CD4-positive, alpha-beta memory T cell (primary cell): Measurements from ENCODE around the gene PODNL1. TPM values are rescaled to one million over a fixed set of nuclear protein-coding genes. Genes with fewer than 3 reads are reported as not detected.

Experiments
- CTCF ChIA-PET: fragments of 350-600 bp; sonication (Branson Sonifier 250); formaldehyde crosslinking; loops from one replicate; lab custom pipeline; 2021; ENCODE audit warnings: inconsistent platforms; ENCODE audit not compliant: partially characterized antibody; lab: Charles Lee
- POLR2A ChIA-PET: fragments of 350-600 bp; sonication (Branson Sonifier 250); formaldehyde crosslinking; loops from one replicate; lab custom pipeline; 2021; ENCODE audit not compliant: partially characterized antibody; lab: Charles Lee
- DNase-seq, 5 donors: peaks; one replicate each; pipeline versions ENCODE4 v3.0.0 to v3.0.0-alpha.2; 2020 to 2022; ENCODE audit warnings: mixed read lengths in 1 of 5
- H3K27ac ChIP-seq: one replicate; pipeline ENCODE4 v1.7.0; 2013; ENCODE audit warnings: low read depth, low read length
- H3K27me3 ChIP-seq: 2 replicates; pipeline ENCODE4 v1.7.0; 2013; ENCODE audit warnings: mild to moderate bottlenecking, low read length, moderate library complexity; ENCODE audit not compliant: insufficient read depth
- H3K36me3 ChIP-seq: 2 replicates; pipeline ENCODE4 v1.7.0; 2013; ENCODE audit warnings: mild to moderate bottlenecking, low read length, moderate library complexity; ENCODE audit not compliant: insufficient read depth
- H3K4me1 ChIP-seq: 2 replicates; pipeline ENCODE4 v1.7.0; 2013; ENCODE audit warnings: mild to moderate bottlenecking, low read length, moderate library complexity; ENCODE audit not compliant: insufficient read depth
- H3K4me3 ChIP-seq, 2 donors: one replicate each; pipeline ENCODE4 v1.7.0; 2013; ENCODE audit warnings: low read length in 2 of 2, mild to moderate bottlenecking in 1 of 2
- H3K9me3 ChIP-seq, 2 donors: one replicate each; pipeline ENCODE4 v1.7.0; 2013; ENCODE audit warnings: low read length in 2 of 2, control low read depth in 1 of 2; ENCODE audit not compliant: control insufficient read depth in 1 of 2
- H3K27ac Mint-ChIP-seq, 7 donors: one replicate each; pipeline ENCODE4 v1.8.0; 2020 to 2021; ENCODE audit warnings: mixed read lengths in 7 of 7, mild to moderate bottlenecking in 6 of 7, inconsistent platforms in 3 of 7, moderate library complexity in 3 of 7
- H3K27me3 Mint-ChIP-seq, 2 donors: one replicate each; pipeline ENCODE4 v1.8.0; 2020 to 2021; ENCODE audit warnings: mixed read lengths in 2 of 2
- H3K36me3 Mint-ChIP-seq, 2 donors: one replicate each; pipeline ENCODE4 v1.8.0; 2020 to 2021; ENCODE audit warnings: mixed read lengths in 2 of 2, inconsistent platforms in 1 of 2, mild to moderate bottlenecking in 1 of 2
- H3K4me1 Mint-ChIP-seq, 4 donors: one replicate each; pipeline ENCODE4 v1.8.0; 2020 to 2021; ENCODE audit warnings: mixed read lengths in 4 of 4, mild to moderate bottlenecking in 1 of 4
- H3K4me3 Mint-ChIP-seq, 8 donors: one replicate each; pipeline ENCODE4 v1.8.0; 2020 to 2021; ENCODE audit warnings: mixed read lengths in 8 of 8, mild to moderate bottlenecking in 7 of 8, moderate library complexity in 6 of 8, inconsistent platforms in 3 of 8
- H3K9me3 Mint-ChIP-seq, 8 donors: one replicate each; pipeline ENCODE4 v1.8.0; 2020 to 2021; ENCODE audit warnings: mixed read lengths in 8 of 8, mild to moderate bottlenecking in 5 of 8, inconsistent platforms in 3 of 8, moderate library complexity in 1 of 8
- intact Hi-C: fragments of 100-400 bp; cut with micrococcal nuclease; formaldehyde crosslinking; loops from one replicate; pipeline ENCODE4 v1.15.1; 2023
- polyA plus RNA-seq, 2 donors: library from polyadenylated mRNA; unstranded; fragments of 300-500 nt; fragmentation: Illumina TruSeq; gene quantifications; one replicate each; pipeline ENCODE4 v1.2.3, GENCODE V29; 2021
- total RNA-seq, 2 experiments: library from RNA; stranded (reverse); gene quantifications; one replicate each; pipeline ENCODE4 v1.2.3, GENCODE V29; 2021

Gene PODNL1
- total and polyA plus RNA-seq, 4 experiments from 2014 or later: not detected

DNA sequence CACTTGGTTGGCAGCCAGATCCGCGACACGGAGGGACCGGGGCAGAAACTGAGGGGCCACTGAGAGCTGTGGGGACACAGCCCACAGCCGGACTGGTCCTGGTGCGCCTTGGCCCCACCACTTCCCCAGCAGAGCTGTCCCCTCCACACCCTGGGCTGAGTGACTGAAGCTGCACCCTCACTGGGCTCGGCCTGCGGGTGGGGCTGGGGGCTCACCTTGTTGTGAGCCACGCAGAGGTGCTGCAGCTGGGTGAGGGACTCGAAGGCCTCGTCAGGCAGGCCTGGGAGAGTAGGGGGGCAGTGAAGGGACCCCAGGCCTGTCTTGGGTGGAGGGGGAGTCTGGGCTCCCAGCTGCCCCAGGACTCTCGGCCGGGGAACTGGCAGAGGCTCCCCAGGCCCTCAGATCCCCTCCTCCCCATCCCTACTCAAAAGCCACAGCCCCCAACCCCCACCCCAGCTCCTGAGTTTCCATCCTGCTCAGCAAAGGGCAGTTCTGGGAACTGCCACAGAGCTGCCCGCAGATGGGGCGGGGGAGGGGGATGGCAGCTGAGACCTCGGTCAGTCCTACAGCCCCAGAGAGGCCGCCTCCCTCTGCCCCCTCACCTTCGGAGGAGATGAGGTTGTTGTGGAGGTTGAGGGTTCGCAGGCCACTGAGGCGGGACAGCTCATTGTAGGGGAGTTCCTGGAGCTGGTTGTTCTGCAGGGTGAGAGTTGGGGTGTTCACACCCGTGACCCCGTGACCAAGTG, 2.3 kb downstream of the PODNL1 start:
- Mint-ChIP-seq H3K4me1 (peaks cover 0 to 10% (median 2%) of the 10 kb centered on the region in 4 donors), H3K36me3 (no peaks in the 10 kb centered on the region), H3K9me3 (peaks cover 0 to 2% (median 0%) of the 10 kb centered on the region in 8 donors), H3K4me3 (no peak overlapping the region), H3K27ac (no peak overlapping the region), H3K27me3 (peaks cover 0 to 7% of the 10 kb centered on the region in 2 donors)
- Histone ChIP-seq H3K4me3 (no peak overlapping the region), H3K9me3 (no peaks in the 10 kb centered on the region), H3K27ac (no peak overlapping the region), H3K4me1 (no peaks in the 10 kb centered on the region), H3K36me3 (no peaks in the 10 kb centered on the region), H3K27me3 (peaks cover 3% of the 10 kb centered on the region)
- no peak for DNase-seq
- intact Hi-C loops: no loop called here
- CTCF ChIA-PET: interaction anchor here (1.9 kb wide), 1 partner anchor 33 kb away, joined by 6 read pairs; no protein-coding TSS in a partner anchor
- POLR2A ChIA-PET: interaction anchor here (1.0 to 1.2 kb wide), 3 partner anchors 17 to 96 kb away, joined by 3 read pairs; partner anchors contain the start of gene DCAF15

DNA sequence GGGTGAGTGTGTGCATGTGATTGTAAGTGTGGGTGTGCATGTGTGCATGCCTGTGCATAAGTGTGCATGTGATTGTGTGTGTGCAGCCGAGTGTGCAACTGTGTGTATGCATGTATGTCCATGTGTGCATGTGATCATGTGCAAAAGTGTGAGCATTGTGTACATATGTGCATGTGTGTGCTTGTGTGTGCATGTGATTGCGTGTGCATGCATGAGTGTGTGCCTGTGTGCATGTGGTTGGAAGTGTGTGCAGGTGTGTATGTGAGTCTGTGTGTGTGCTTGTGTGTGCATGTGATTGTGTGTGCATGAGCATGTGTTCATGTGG, 3.5 kb downstream of the PODNL1 start:
- H3K27me3 Mint-ChIP-seq: peaks cover 0 to 7% of the 10 kb centered on the region in 2 donors
- Histone ChIP-seq H3K9me3 (no peaks in the 10 kb centered on the region), H3K36me3 (no peaks in the 10 kb centered on the region), H3K27ac (no peak overlapping the region), H3K4me1 (no peaks in the 10 kb centered on the region), H3K27me3 (peaks cover 3% of the 10 kb centered on the region), H3K4me3 (no peak overlapping the region)
- no peak for DNase-seq
- H3K27ac Mint-ChIP-seq: no peak overlapping the region
- H3K36me3 Mint-ChIP-seq: no peaks in the 10 kb centered on the region
- intact Hi-C loops: no loop called here
- POLR2A ChIA-PET: interaction anchor here (1.2 kb wide), 1 partner anchor 97 kb away, joined by 5 read pairs; the partner anchor contains the start of gene IL27RA
- CTCF ChIA-PET: interaction anchor here (0.7 to 2.2 kb wide), 6 partner anchors 32 to 137 kb away, joined by 3 to 7 read pairs (median 4); partner anchors contain the start of gene MISP3
- peaks cover 0 to 10% (median 2%) of the 10 kb centered on the region in 4 donors for H3K4me1 Mint-ChIP-seq
- H3K9me3 Mint-ChIP-seq: no peaks in the 10 kb centered on the region
- no peak overlapping the region for H3K4me3 Mint-ChIP-seq

- H3K27ac ChIP-seq: no peak overlapping the region
- H3K4me1 Mint-ChIP-seq: peaks cover 0 to 10% (median 2%) of the 10 kb centered on the region in 4 donors
- CTCF ChIA-PET: interaction anchor here (1.2 to 2.2 kb wide), 4 partner anchors 11 to 139 kb away, joined by 3 to 9 read pairs (median 6); partner anchors contain the start of gene MISP3
- H3K27ac Mint-ChIP-seq: no peak overlapping the region
- H3K9me3 ChIP-seq: no peaks in the 10 kb centered on the region
- H3K4me1 ChIP-seq: no peaks in the 10 kb centered on the region
- intact Hi-C loops: no loop called here
- POLR2A ChIA-PET: interaction anchor here (0.7 kb wide), 1 partner anchor 99 kb away, joined by 3 read pairs; the partner anchor contains the start of gene IL27RA
- H3K27me3 ChIP-seq: peaks cover 3% of the 10 kb centered on the region
- H3K4me3 ChIP-seq: no peak overlapping the region
- H3K4me3 Mint-ChIP-seq: no peak overlapping the region
- H3K27me3 Mint-ChIP-seq: peaks cover 0 to 7% of the 10 kb centered on the region in 2 donors
- peaks cover 4 to 6% of the 10 kb centered on the region in 2 donors for H3K36me3 Mint-ChIP-seq
- no peaks in the 10 kb centered on the region for H3K36me3 ChIP-seq
- DNase-seq: no peak
- H3K9me3 Mint-ChIP-seq: peaks cover 0 to 3% (median 0%) of the 10 kb centered on the region in 8 donors
Observed at GRCh38 chr19:13932911-13933393, 5.3 kb downstream of the PODNL1 start.

- no peak overlapping the region for H3K4me3 ChIP-seq
- no peak overlapping the region for H3K27ac ChIP-seq
- Mint-ChIP-seq H3K4me1 (peaks cover 0 to 8% (median 2%) of the 10 kb centered on the region in 4 donors), H3K27me3 (peaks cover 0 to 5% of the 10 kb centered on the region in 2 donors), H3K27ac (peak overlapping the region in 1 of 7 donors; percentile 36), H3K36me3 (peaks cover 5 to 8% of the 10 kb centered on the region in 2 donors), H3K9me3 (peaks cover 0 to 3% (median 0%) of the 10 kb centered on the region in 8 donors), H3K4me3 (no peak overlapping the region)
- no peak for DNase-seq
- ChIA-PET POLR2A (no interaction called here), CTCF (interaction anchor here (2.2 kb wide), 1 partner anchor 140 kb away, joined by 7 read pairs; the partner anchor contains the start of gene MISP3)
- peaks cover under 1% of the 10 kb centered on the region for H3K36me3 ChIP-seq
- intact Hi-C loops: no loop called here
- H3K9me3 ChIP-seq: no peaks in the 10 kb centered on the region
- peaks cover 3% of the 10 kb centered on the region for H3K27me3 ChIP-seq
- no peaks in the 10 kb centered on the region for H3K4me1 ChIP-seq
Observed at GRCh38 chr19:13932149-13932637, 6.0 kb downstream of the PODNL1 start.

- Histone ChIP-seq H3K4me1 (peaks cover 5% of the 10 kb centered on the region), H3K36me3 (peaks cover 4% of the 10 kb centered on the region), H3K27ac (no peak overlapping the region), H3K27me3 (peaks cover 3% of the 10 kb centered on the region), H3K9me3 (no peaks in the 10 kb centered on the region), H3K4me3 (no peak overlapping the region)
- H3K27ac Mint-ChIP-seq: no peak overlapping the region
- H3K9me3 Mint-ChIP-seq: peaks cover 0 to 3% (median 0%) of the 10 kb centered on the region in 8 donors
- intact Hi-C loops: no loop called here
- CTCF ChIA-PET: no interaction called here
- no peak for DNase-seq
- H3K4me1 Mint-ChIP-seq: peaks cover 0 to 10% (median 5%) of the 10 kb centered on the region in 4 donors
- peaks cover 11 to 12% of the 10 kb centered on the region in 2 donors for H3K36me3 Mint-ChIP-seq
- peaks cover 0 to 5% of the 10 kb centered on the region in 2 donors for H3K27me3 Mint-ChIP-seq
- POLR2A ChIA-PET: interaction anchor here (0.6 kb wide), 1 partner anchor 44 kb away, joined by 3 read pairs; no protein-coding TSS in a partner anchor
- H3K4me3 Mint-ChIP-seq: no peak overlapping the region
Observed at GRCh38 chr19:13931391-13932148, 6.6 kb downstream of the PODNL1 start.

DNA sequence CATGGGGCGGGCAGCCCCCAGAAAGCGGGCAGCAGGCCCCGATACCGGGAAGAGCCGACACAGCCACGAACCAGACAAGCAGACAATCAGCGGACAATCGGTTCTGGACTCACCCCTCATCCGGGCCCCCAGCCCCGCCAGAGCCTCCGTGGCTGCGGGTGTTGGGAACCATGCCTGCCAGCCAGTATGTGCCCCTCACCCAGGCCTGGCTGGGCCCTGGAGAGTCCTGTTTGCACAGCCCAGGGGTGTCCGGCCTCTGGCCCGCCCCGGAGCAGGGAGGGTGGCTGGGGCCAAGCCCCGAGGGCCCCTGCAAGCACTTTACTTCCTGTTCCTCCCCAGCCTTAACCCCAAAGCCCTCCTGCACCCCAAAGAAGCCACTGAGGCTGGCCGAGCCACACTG, 7.8 kb downstream of the PODNL1 start:
- ChIA-PET CTCF (no interaction called here), POLR2A (no interaction called here)
- no peak overlapping the region for H3K4me3 ChIP-seq
- no peak overlapping the region for H3K4me3 Mint-ChIP-seq
- H3K27me3 ChIP-seq: no peaks in the 10 kb centered on the region
- H3K9me3 ChIP-seq: no peaks in the 10 kb centered on the region
- peaks cover 13 to 16% of the 10 kb centered on the region in 2 donors for H3K36me3 Mint-ChIP-seq
- H3K4me1 Mint-ChIP-seq: peaks cover 0 to 13% (median 8%) of the 10 kb centered on the region in 4 donors
- intact Hi-C loops: no loop called here
- peaks cover 0 to 3% (median 0%) of the 10 kb centered on the region in 8 donors for H3K9me3 Mint-ChIP-seq
- no peak overlapping the region for H3K27ac Mint-ChIP-seq
- peaks cover 8% of the 10 kb centered on the region for H3K36me3 ChIP-seq
- peaks cover 8% of the 10 kb centered on the region for H3K4me1 ChIP-seq
- H3K27me3 Mint-ChIP-seq: peaks cover 0 to 5% of the 10 kb centered on the region in 2 donors
- DNase-seq: no peak
- H3K27ac ChIP-seq: no peak overlapping the region
